ENCODE results near the gene SPTLC3. TPM values are rescaled to one million over a fixed set of nuclear protein-coding genes. Genes with fewer than 3 reads are reported as not detected.

Gene SPTLC3
- 4.6 TPM for total RNA-seq

DNA sequence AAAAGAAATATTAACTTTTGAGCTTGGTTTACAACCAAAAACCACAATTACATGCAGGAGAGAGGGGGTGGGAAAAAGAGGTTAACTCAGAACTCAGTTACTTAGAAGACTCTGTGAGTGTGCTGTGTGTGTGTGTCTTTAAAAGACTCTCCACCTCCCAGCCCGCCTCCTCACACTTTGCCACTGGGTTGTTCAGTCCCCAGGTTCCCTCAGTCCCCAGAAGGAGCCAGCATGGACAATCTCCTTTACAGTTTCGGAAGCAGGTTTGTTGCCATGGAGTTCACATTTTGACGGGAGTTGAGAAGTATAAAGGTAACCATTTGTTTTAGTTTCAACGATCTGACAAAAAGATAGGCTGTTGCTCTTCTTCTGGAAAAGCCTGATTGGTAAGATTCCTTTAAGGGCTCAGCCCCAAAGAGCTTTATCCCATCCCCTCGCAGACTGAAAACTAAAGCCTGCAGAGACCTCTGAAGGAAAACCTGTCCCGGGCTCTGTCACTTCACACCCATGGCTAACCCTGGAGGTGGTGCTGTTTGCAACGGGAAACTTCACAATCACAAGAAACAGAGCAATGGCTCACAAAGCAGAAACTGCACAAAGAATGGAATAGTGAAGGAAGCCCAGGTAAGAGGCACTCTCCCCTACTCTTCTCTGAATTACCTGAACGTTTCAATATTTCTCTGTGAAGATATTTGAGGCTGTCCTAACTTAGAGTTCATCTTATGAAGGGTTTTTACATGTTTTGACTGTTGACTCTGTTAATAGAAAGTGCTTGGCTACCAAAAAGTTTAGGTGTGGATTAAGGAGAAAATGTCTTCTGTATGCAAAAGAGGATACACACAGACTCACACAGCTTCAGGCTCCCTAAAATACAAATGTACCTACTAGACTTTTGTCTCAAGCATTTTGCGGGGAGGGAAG lies at the start of gene SPTLC3:
TSS of gene SPTLC3 (plus strand) at position 212 of the 921 bp plus-strand sequence. CDS start at position 508, 296 bp downstream.
- Histone ChIP-seq H3K4me1 (peaks cover 5 to 9% of the 10 kb centered on the region in 2 donors), H3K36me3 (no peaks in the 10 kb centered on the region), H3K4me3 (peak within 1 kb of the TSS; percentile 62 to 64), H3K27me3 (no peaks in the 10 kb centered on the region), H3K27ac (peak within 1 kb of the TSS; percentile 72 to 75), H3K9me3 (no peaks in the 10 kb centered on the region)
- DNase-seq (ENCODE audit: low spot score in 2 of 2), result peak in 1 of 2 donors; percentile 70
- TF ChIP-seq CTCF (IDR thresholded peaks at IDR 0.05), result peak in 1 of 3 experiments; percentile 20
- intact Hi-C loops (cut with DNase I), result no loop called here

- Histone ChIP-seq H3K27me3 (no peaks in the 10 kb centered on the region), H3K27ac (no peak overlapping the region), H3K4me1 (no peaks in the 10 kb centered on the region), H3K9me3 (no peaks in the 10 kb centered on the region), H3K4me3 (no peak overlapping the region), H3K36me3 (no peaks in the 10 kb centered on the region)
- DNase-seq (ENCODE audit: low spot score in 2 of 2), result no peak
- intact Hi-C loops (cut with DNase I), result no loop called here
- TF ChIP-seq CTCF (IDR thresholded peaks at IDR 0.05), result no peak
These were observed 47.0 kb upstream of the SPTLC3 start for GRCh38 chr20:12961725-12962124.

DNA sequence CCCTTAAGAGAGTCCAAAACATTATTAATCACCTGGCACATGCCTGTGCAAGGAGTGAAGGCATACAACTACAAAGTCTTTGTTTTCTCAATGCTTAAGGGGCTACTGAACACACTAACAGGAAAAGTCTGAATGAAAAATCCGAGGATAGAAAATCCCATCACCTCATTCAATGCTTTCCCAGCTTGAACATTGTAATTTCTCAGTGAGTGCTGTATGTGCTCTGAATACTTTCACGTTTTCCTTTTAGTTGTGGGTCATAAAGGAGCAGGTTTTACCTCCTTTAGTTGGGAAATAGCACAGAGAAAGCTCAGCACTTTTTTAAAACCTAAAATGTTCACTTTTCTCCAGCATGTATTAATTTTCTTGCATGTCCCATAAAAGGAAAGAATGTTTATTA lies 45.9 kb upstream of the SPTLC3 start:
- H3K9me3 ChIP-seq, result no peaks in the 10 kb centered on the region
- no peaks in the 10 kb centered on the region for H3K27me3 ChIP-seq
- no peak overlapping the region for H3K4me3 ChIP-seq
- no peaks in the 10 kb centered on the region for H3K4me1 ChIP-seq
- no peak overlapping the region for H3K27ac ChIP-seq
- no peak for TF ChIP-seq CTCF (IDR thresholded peaks at IDR 0.05)
- intact Hi-C loops (cut with DNase I), result no loop called here
- no peaks in the 10 kb centered on the region for H3K36me3 ChIP-seq
- no peak for DNase-seq (ENCODE audit: low spot score in 2 of 2)

DNA sequence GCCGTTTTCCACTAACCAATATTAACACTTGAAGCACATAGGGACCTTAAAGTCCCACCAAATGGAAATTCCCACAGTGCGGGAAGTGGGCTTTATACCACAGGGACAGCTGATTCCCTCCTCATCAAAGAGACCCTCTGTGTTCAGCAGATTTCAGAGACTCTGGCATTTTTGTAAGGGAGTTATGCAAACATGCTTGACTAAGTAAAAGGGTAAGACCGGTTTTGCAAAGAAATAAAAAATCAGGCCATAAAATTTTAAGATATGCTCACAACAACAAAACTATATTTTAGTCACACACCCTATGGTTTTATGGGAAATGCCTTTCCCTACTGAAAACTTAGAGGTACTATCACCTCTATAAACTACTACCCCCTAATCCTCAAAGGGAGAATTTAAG lies 45.4 kb upstream of the SPTLC3 start:
- TF ChIP-seq CTCF (IDR thresholded peaks at IDR 0.05), result no peak
- Histone ChIP-seq H3K4me1 (no peaks in the 10 kb centered on the region), H3K4me3 (no peak overlapping the region), H3K27ac (no peak overlapping the region), H3K36me3 (no peaks in the 10 kb centered on the region), H3K9me3 (no peaks in the 10 kb centered on the region), H3K27me3 (no peaks in the 10 kb centered on the region)
- intact Hi-C loops (cut with DNase I), result no loop called here
- DNase-seq (ENCODE audit: low spot score in 2 of 2), result no peak

- TF ChIP-seq CTCF (IDR thresholded peaks at IDR 0.05), result no peak
- Histone ChIP-seq H3K9me3 (no peaks in the 10 kb centered on the region), H3K4me3 (no peak overlapping the region), H3K27ac (no peak overlapping the region), H3K4me1 (no peaks in the 10 kb centered on the region), H3K36me3 (no peaks in the 10 kb centered on the region), H3K27me3 (no peaks in the 10 kb centered on the region)
- intact Hi-C loops (cut with DNase I), result no loop called here
- no peak for DNase-seq (ENCODE audit: low spot score in 2 of 2)
These were observed 43.4 kb upstream of the SPTLC3 start for GRCh38 chr20:12965212-12965869.

Measured in ascending aorta (tissue), 2 donors.